Natural killer cell (primary cell): ENCODE data around the gene EXD3. TPM values are rescaled to one million over a fixed set of nuclear protein-coding genes. Genes with fewer than 3 reads are reported as not detected.
"Not testable (repeated sequence)": the region's sequence is repeated elsewhere in the genome, so short reads cannot be mapped to it uniquely, and the experiment has no call there.

Experiments used
- ATAC-seq, 3 donors: fragments of 150-1000 bp in 2 of 3; fragments of 200-7000 bp in 1 of 3; cut with Tn5 transposase; 1 replicate in 1 of 3; 2 replicates in 2 of 3; pipeline ENCODE4 v1.10.0; 2021; ENCODE audit warnings: mild to moderate bottlenecking in 2 of 3, moderate library complexity in 2 of 3
- DNase-seq, 2 donors: peaks; one replicate each; pipeline versions ENCODE4 v3.0.0 to v3.0.0-alpha.2; 2013 to 2021; ENCODE audit warnings: mixed read lengths in 1 of 2
- H3K27ac ChIP-seq: one replicate; pipeline ENCODE4 v1.5.1; 2013; ENCODE audit warnings: mild to moderate bottlenecking, low read length
- H3K27me3 ChIP-seq: one replicate; pipeline ENCODE4 v1.6.1; 2013; ENCODE audit warnings: low read length; ENCODE audit not compliant: control insufficient read depth, insufficient read depth
- H3K36me3 ChIP-seq: one replicate; pipeline ENCODE4 v1.6.1; 2013; ENCODE audit warnings: low read length; ENCODE audit not compliant: control insufficient read depth, insufficient read depth
- H3K4me1 ChIP-seq: one replicate; pipeline ENCODE4 v1.6.1; 2013; ENCODE audit warnings: low read length; ENCODE audit not compliant: control insufficient read depth, insufficient read depth
- H3K4me3 ChIP-seq: one replicate; pipeline ENCODE4 v1.5.1; 2013; ENCODE audit warnings: low read length
- H3K9me3 ChIP-seq: one replicate; pipeline ENCODE4 v1.6.1; 2013; ENCODE audit warnings: low read length; ENCODE audit not compliant: control insufficient read depth, insufficient read depth
- H3K27ac Mint-ChIP-seq, 2 donors: one replicate each; pipeline ENCODE4 v1.8.0; 2022; ENCODE audit warnings: mild to moderate bottlenecking in 2 of 2, mixed read lengths in 2 of 2, moderate library complexity in 1 of 2
- H3K27me3 Mint-ChIP-seq, 2 donors: one replicate each; pipeline ENCODE4 v1.8.0; 2022; ENCODE audit warnings: low read depth in 2 of 2, mixed read lengths in 2 of 2
- H3K36me3 Mint-ChIP-seq: one replicate; pipeline ENCODE4 v1.8.0; 2022; ENCODE audit warnings: mixed read lengths
- H3K4me1 Mint-ChIP-seq, 2 donors: one replicate each; pipeline ENCODE4 v1.8.0; 2022; ENCODE audit warnings: mixed read lengths in 2 of 2
- H3K4me3 Mint-ChIP-seq: one replicate; pipeline ENCODE4 v1.8.0; 2022; ENCODE audit warnings: mild to moderate bottlenecking, moderate library complexity, mixed read lengths
- H3K9me3 Mint-ChIP-seq, 2 donors: one replicate each; pipeline ENCODE4 v1.8.0; 2022; ENCODE audit warnings: mixed read lengths in 2 of 2
- CTCF ChIP-seq: fragments of 200-600 bp; IDR thresholded peaks from one replicate; pipeline ENCODE4 v1.8.0; 2022; ENCODE audit warnings: antibody characterized with exemption
- WGBS: methylation state at CpG from one replicate; pipeline ENCODE4 v1.1.7; 2013; ENCODE audit warnings: missing lambda C conversion rate; ENCODE audit not compliant: insufficient coverage; 5-methylcytosine and 5-hydroxymethylcytosine counted together
- intact Hi-C: fragments of 100-400 bp; cut with micrococcal nuclease; formaldehyde crosslinking; loops from one replicate; pipeline ENCODE4 v1.14.2; 2022
- total RNA-seq, 4 donors: library from RNA; stranded (reverse); fragments of 120-200 nt in 1 of 4; gene quantifications; one replicate each; pipeline versions ENCODE4 v1.2.3 to v1.2.4, GENCODE V29; 2013 to 2022

Gene EXD3
- total RNA-seq, 3 donors from 2014 or later (not counting 1 experiment from before 2014, with no cell fraction given) = 28.0 to 35.3 (median 29.6) TPM

GRCh38 chr9:137264067-137264466 lies 158.9 kb downstream of the EXD3 start:
- no peak for TF ChIP-seq CTCF
- no peak overlapping the region for H3K27ac Mint-ChIP-seq
- WGBS = 98% methylated on average over 22 of the region's 22 CpGs
- H3K4me1 Mint-ChIP-seq = peaks cover 0 to 12% of the 10 kb centered on the region in 2 donors
- H3K4me1 ChIP-seq = peaks cover 4% of the 10 kb centered on the region
- no peak overlapping the region for H3K4me3 Mint-ChIP-seq
- ATAC-seq = no peak
- H3K9me3 Mint-ChIP-seq = no peaks in the 10 kb centered on the region
- no peak overlapping the region for H3K27ac ChIP-seq
- H3K4me3 ChIP-seq = no peak overlapping the region
- no peaks in the 10 kb centered on the region for H3K9me3 ChIP-seq
- no peak for DNase-seq
- no peaks in the 10 kb centered on the region for H3K27me3 ChIP-seq
- H3K27me3 Mint-ChIP-seq = no peaks in the 10 kb centered on the region
- intact Hi-C loops = no loop called here
- H3K36me3 ChIP-seq = peaks cover 33% of the 10 kb centered on the region
- no peaks in the 10 kb centered on the region for H3K36me3 Mint-ChIP-seq

GRCh38 chr9:137263506-137263905 lies 159.5 kb downstream of the EXD3 start:
- TF ChIP-seq CTCF = no peak
- peaks cover 4% of the 10 kb centered on the region for H3K4me1 ChIP-seq
- no peaks in the 10 kb centered on the region for H3K9me3 Mint-ChIP-seq
- no peaks in the 10 kb centered on the region for H3K9me3 ChIP-seq
- H3K36me3 Mint-ChIP-seq = no peaks in the 10 kb centered on the region
- H3K4me3 ChIP-seq = no peak overlapping the region
- DNase-seq (no peak), ATAC-seq (no peak)
- no peak overlapping the region for H3K4me3 Mint-ChIP-seq
- no peak overlapping the region for H3K27ac Mint-ChIP-seq
- H3K4me1 Mint-ChIP-seq = peaks cover 0 to 8% of the 10 kb centered on the region in 2 donors
- H3K27ac ChIP-seq = no peak overlapping the region
- no peaks in the 10 kb centered on the region for H3K27me3 ChIP-seq
- no peaks in the 10 kb centered on the region for H3K27me3 Mint-ChIP-seq
- WGBS = 86% methylated on average over 10 of the region's 10 CpGs
- intact Hi-C loops = no loop called here
- H3K36me3 ChIP-seq = peaks cover 35% of the 10 kb centered on the region

- intact Hi-C loops = no loop called here
- DNase-seq (no peak), ATAC-seq (no peak)
- Histone ChIP-seq H3K4me3 (no peak overlapping the region), H3K27ac (no peak overlapping the region), H3K4me1 (peaks cover under 1% of the 10 kb centered on the region), H3K9me3 (no peaks in the 10 kb centered on the region), H3K27me3 (no peaks in the 10 kb centered on the region), H3K36me3 (peaks cover 33% of the 10 kb centered on the region)
- H3K4me1 Mint-ChIP-seq = peaks cover 0 to 6% of the 10 kb centered on the region in 2 donors
- no peaks in the 10 kb centered on the region for H3K9me3 Mint-ChIP-seq
- no peak for TF ChIP-seq CTCF
- 92% methylated on average over 24 of the region's 24 CpGs for WGBS
- no peaks in the 10 kb centered on the region for H3K27me3 Mint-ChIP-seq
- H3K36me3 Mint-ChIP-seq = no peaks in the 10 kb centered on the region
- no peak overlapping the region for H3K4me3 Mint-ChIP-seq
- H3K27ac Mint-ChIP-seq = no peak overlapping the region
These were observed 160.1 kb downstream of the EXD3 start for GRCh38 chr9:137262909-137263285.

GRCh38 chr9:137262173-137262908 lies 160.6 kb downstream of the EXD3 start:
- H3K27me3 Mint-ChIP-seq, H3K27me3 ChIP-seq, H3K9me3 ChIP-seq, H3K9me3 Mint-ChIP-seq, H3K27ac Mint-ChIP-seq, intact Hi-C loops, H3K27ac ChIP-seq, H3K4me3 Mint-ChIP-seq, H3K4me3 ChIP-seq, H3K36me3 Mint-ChIP-seq, H3K4me1 ChIP-seq, H3K4me1 Mint-ChIP-seq, ATAC-seq, DNase-seq: not testable (repeated sequence)
- WGBS = 79% methylated on average over 10 of the region's 15 CpGs
- peaks cover 31% of the 10 kb centered on the region for H3K36me3 ChIP-seq

Other genes starting within 250 kb of the EXD3 start
- gene ANAPC2, start 234.6 kb downstream of the EXD3 start, total RNA-seq = 100 to 1,000 TPM; 146 to 172 (median 171) TPM
- gene SSNA1, start 234.5 kb downstream of the EXD3 start, total RNA-seq = 10 to 100 TPM; 45.1 to 53.5 (median 52.2) TPM
- gene TPRN, start 222.4 kb downstream of the EXD3 start, total RNA-seq = 10 to 100 TPM in 1 of 3 donors, 1 to 10 TPM in 2; 8.2 to 10.6 (median 8.4) TPM
- 10 to 100 TPM; 22.1 to 30.5 (median 27.1) TPM for gene TMEM203, start 217.5 kb downstream of the EXD3 start, total RNA-seq
- 10 to 100 TPM; 31.1 to 36.0 (median 31.9) TPM for gene NDOR1, start 217.5 kb downstream of the EXD3 start, total RNA-seq
- 1 to 10 TPM in 1 of 3 donors, under 1 TPM in 2; 0.82 to 1.6 (median 0.93) TPM for gene RNF208, start 200.9 kb downstream of the EXD3 start, total RNA-seq
- under 1 TPM in 1 of 3 donors, not detected in 2; 0.38 TPM for gene CYSRT1, start 198.0 kb downstream of the EXD3 start, total RNA-seq
- gene RNF224, start 195.7 kb downstream of the EXD3 start, total RNA-seq = not detected
- not detected for gene SLC34A3, start 192.3 kb downstream of the EXD3 start, total RNA-seq
- gene TUBB4B, start 181.9 kb downstream of the EXD3 start, total RNA-seq = 100 to 1,000 TPM in 1 of 3 donors, 10 to 100 TPM in 2; 84.4 to 121 (median 93.9) TPM
- gene STPG3, start 171.9 kb downstream of the EXD3 start, total RNA-seq = not detected
- 10 to 100 TPM; 42.9 to 53.8 (median 52.6) TPM for gene NELFB, start 167.8 kb downstream of the EXD3 start, total RNA-seq
- gene TOR4A, start 145.4 kb downstream of the EXD3 start, total RNA-seq = 10 to 100 TPM; 16.3 to 24.6 (median 19.2) TPM
- gene NRARP, start 120.9 kb downstream of the EXD3 start, total RNA-seq = 1 to 10 TPM in 2 of 3 donors, under 1 TPM in 1; 0.88 to 2.3 (median 1.2) TPM
- gene NOXA1, start 231 bp upstream of the EXD3 start, total RNA-seq = 1 to 10 TPM; 4.7 to 10.0 (median 7.7) TPM
- gene ENTPD8, start 18.2 kb upstream of the EXD3 start, total RNA-seq = not detected
- 100 to 1,000 TPM in 1 of 3 donors, 10 to 100 TPM in 2; 78.1 to 111 (median 87.8) TPM for gene NSMF, start 36.2 kb upstream of the EXD3 start, total RNA-seq
- 1 to 10 TPM; 4.3 to 6.4 (median 4.9) TPM for gene PNPLA7, start 127.2 kb upstream of the EXD3 start, total RNA-seq
- gene MRPL41, start 128.7 kb upstream of the EXD3 start, total RNA-seq = 10 to 100 TPM; 11.5 to 17.9 (median 16.8) TPM
- gene DPH7, start 155.8 kb upstream of the EXD3 start, total RNA-seq = 10 to 100 TPM; 39.5 to 51.0 (median 48.5) TPM
- 10 to 100 TPM in 2 of 3 donors, 1 to 10 TPM in 1; 6.5 to 18.8 (median 16.3) TPM for gene ZMYND19, start 167.3 kb upstream of the EXD3 start, total RNA-seq
- 100 to 1,000 TPM in 1 of 3 donors, 10 to 100 TPM in 2; 80.7 to 105 (median 92.9) TPM for gene ARRDC1, start 182.5 kb upstream of the EXD3 start, total RNA-seq
- gene EHMT1, start 195.8 kb upstream of the EXD3 start, total RNA-seq = 100 to 1,000 TPM; 173 to 200 (median 176) TPM